D721Med (cell line): Measurements from ENCODE around the gene UBE2C.
"Not testable (repeated sequence)": the region's sequence is repeated elsewhere in the genome, so short reads cannot be mapped to it uniquely, and the experiment has no call there.

Experiments
- DNase-seq: peaks from one replicate; pipeline ENCODE4 v3.0.0; 2011; ENCODE audit warnings: low spot score; ENCODE audit not compliant: insufficient read length
- FAIRE-seq: peaks from 2 replicates; lab custom pipeline; 2011; peaks lifted over from hg19 to GRCh38; lab: Jason Lieb, UNC
- CTCF ChIP-seq: IDR thresholded peaks from 2 replicates; pipeline ENCODE4 v1.5.1; 2012; ENCODE audit warnings: mild to moderate bottlenecking, control low read depth; ENCODE audit not compliant: insufficient read depth; ENCODE audit errors: missing control alignments

The UBE2C gene

GRCh38 chr20:45783656-45784294 is 28.7 kb upstream of the UBE2C start:
- DNase-seq, result no peak
- no peak for TF ChIP-seq CTCF
- no peak for FAIRE-seq

GRCh38 chr20:45788351-45788750 is 24.1 kb upstream of the UBE2C start:
- FAIRE-seq, result no peak
- DNase-seq, result no peak
- TF ChIP-seq CTCF, result no peak

GRCh38 chr20:45792317-45793118 is 19.9 kb upstream of the UBE2C start:
- TF ChIP-seq CTCF, result no peak
- FAIRE-seq (no peak), DNase-seq (no peak)

- no peak for TF ChIP-seq CTCF
- FAIRE-seq (no peak), DNase-seq (no peak)
Observed at GRCh38 chr20:45796337-45797065, 15.9 kb upstream of the UBE2C start.

- not testable (repeated sequence) for DNase-seq, FAIRE-seq
Observed at GRCh38 chr20:45797510-45797909, 14.9 kb upstream of the UBE2C start.

- DNase-seq, FAIRE-seq: not testable (repeated sequence)
Observed at GRCh38 chr20:45797955-45798354, 14.5 kb upstream of the UBE2C start.

GRCh38 chr20:45798935-45799642 is 13.4 kb upstream of the UBE2C start:
- FAIRE-seq (no peak), DNase-seq (peak; percentile 57)
- TF ChIP-seq CTCF, result peak; percentile 65
